ENCODE data around the gene TES. TPM values are rescaled to one million over a fixed set of nuclear protein-coding genes. Genes with fewer than 3 reads are reported as not detected.
"Not testable (repeated sequence)": the region's sequence is repeated elsewhere in the genome, so short reads cannot be mapped to it uniquely, and the experiment has no call there.

The TES gene
- polyA plus RNA-seq, 4 donors: 32.7 to 83.9 (median 73.9) TPM

GRCh38 chr7:116240024-116240668, 29.8 kb downstream of the TES start:
- peak in 1 of 4 donors; percentile 14 for DNase-seq (ENCODE audit: low read depth in 4 of 4, low spot score in 3 of 4)

GRCh38 chr7:116241291-116241690, 31.0 kb downstream of the TES start:
- no peak for DNase-seq (ENCODE audit: low read depth in 4 of 4, low spot score in 3 of 4)

GRCh38 chr7:116242178-116242577, 31.8 kb downstream of the TES start:
- DNase-seq (ENCODE audit: low read depth in 4 of 4, low spot score in 3 of 4): no peak

GRCh38 chr7:116242759-116243158, 32.4 kb downstream of the TES start:
- DNase-seq (ENCODE audit: low read depth in 4 of 4, low spot score in 3 of 4): no peak

GRCh38 chr7:116244803-116245202, 34.5 kb downstream of the TES start:
- DNase-seq (ENCODE audit: low read depth in 4 of 4, low spot score in 3 of 4): not testable (repeated sequence)

- no peak for DNase-seq (ENCODE audit: low read depth in 4 of 4, low spot score in 3 of 4)
Measured at GRCh38 chr7:116246357-116246756, 36.0 kb downstream of the TES start.

- no peak for DNase-seq (ENCODE audit: low read depth in 4 of 4, low spot score in 3 of 4)
Measured at GRCh38 chr7:116249969-116250553, 39.7 kb downstream of the TES start.

- DNase-seq (ENCODE audit: low read depth in 4 of 4, low spot score in 3 of 4): no peak
Measured at GRCh38 chr7:116251675-116252074, 41.3 kb downstream of the TES start.

GRCh38 chr7:116252249-116252648, 41.9 kb downstream of the TES start:
- no peak for DNase-seq (ENCODE audit: low read depth in 4 of 4, low spot score in 3 of 4)

GRCh38 chr7:116257156-116257555, 46.8 kb downstream of the TES start:
- no peak for DNase-seq (ENCODE audit: low read depth in 4 of 4, low spot score in 3 of 4)

- DNase-seq (ENCODE audit: low read depth in 4 of 4, low spot score in 3 of 4): peak in 1 of 4 donors; percentile 21
Measured at GRCh38 chr7:116258734-116259133, 48.4 kb downstream of the TES start.

- DNase-seq (ENCODE audit: low read depth in 4 of 4, low spot score in 3 of 4): no peak
Measured at GRCh38 chr7:116259156-116259870, 49.0 kb downstream of the TES start.

- DNase-seq (ENCODE audit: low read depth in 4 of 4, low spot score in 3 of 4): no peak
Measured at GRCh38 chr7:116259871-116260440, 49.6 kb downstream of the TES start.

- DNase-seq (ENCODE audit: low read depth in 4 of 4, low spot score in 3 of 4): no peak
Measured at GRCh38 chr7:116261904-116262303, 51.6 kb downstream of the TES start.

- DNase-seq (ENCODE audit: low read depth in 4 of 4, low spot score in 3 of 4): no peak
Measured at GRCh38 chr7:116265881-116266280, 55.5 kb downstream of the TES start.

- no peak for DNase-seq (ENCODE audit: low read depth in 4 of 4, low spot score in 3 of 4)
Measured at GRCh38 chr7:116269466-116269865, 59.1 kb downstream of the TES start.

- no peak for DNase-seq (ENCODE audit: low read depth in 4 of 4, low spot score in 3 of 4)
Measured at GRCh38 chr7:116271161-116271913, 61.0 kb downstream of the TES start.

- DNase-seq (ENCODE audit: low read depth in 4 of 4, low spot score in 3 of 4): no peak
Measured at GRCh38 chr7:116271963-116272886, 61.9 kb downstream of the TES start.

- no peak for DNase-seq (ENCODE audit: low read depth in 4 of 4, low spot score in 3 of 4)
Measured at GRCh38 chr7:116273283-116273917, 63.1 kb downstream of the TES start.

Measured in left renal pelvis (tissue), 4 donors.